Osteoblast (primary cell): Measurements from ENCODE around the gene GGTLC1. TPM values are rescaled to one million over a fixed set of nuclear protein-coding genes. Genes with fewer than 3 reads are reported as not detected.

Source experiments
- DNase-seq: peaks from one replicate; pipeline ENCODE4 v3.0.0; 2011; ENCODE audit warnings: low spot score, mixed read lengths; ENCODE audit not compliant: insufficient read length; ENCODE audit errors: missing footprints
- H2AFZ ChIP-seq: 2 replicates; pipeline ENCODE4 v1.6.0; 2011; ENCODE audit warnings: mild to moderate bottlenecking, low read length
- H3K27ac ChIP-seq: 2 replicates; pipeline ENCODE4 v1.5.1; 2011; ENCODE audit warnings: mild to moderate bottlenecking, low read depth, low read length, moderate library complexity
- H3K27me3 ChIP-seq: 2 replicates; pipeline ENCODE4 v1.6.0; 2012; ENCODE audit warnings: mild to moderate bottlenecking, control low read depth, inconsistent platforms, low read length, moderate library complexity; ENCODE audit not compliant: insufficient read depth
- H3K36me3 ChIP-seq: 2 replicates; pipeline ENCODE4 v1.5.1; 2011; ENCODE audit warnings: mild to moderate bottlenecking, low read length, control low read depth, moderate library complexity; ENCODE audit not compliant: insufficient read depth
- H3K4me1 ChIP-seq: 2 replicates; pipeline ENCODE4 v1.5.1; 2011; ENCODE audit warnings: mild to moderate bottlenecking, low read length, control low read depth, moderate library complexity; ENCODE audit not compliant: insufficient read depth
- H3K4me2 ChIP-seq: 2 replicates; pipeline ENCODE4 v1.6.0; 2011; ENCODE audit warnings: mild to moderate bottlenecking, low read length; ENCODE audit not compliant: insufficient read depth
- H3K4me3 ChIP-seq: fragments of 200-600 bp; sonication (generic); 3 replicates; pipeline ENCODE4 v1.5.1; 2012; ENCODE audit warnings: mild to moderate bottlenecking, low read length, inconsistent platforms; ENCODE audit not compliant: insufficient read depth
- H3K79me2 ChIP-seq: 2 replicates; pipeline ENCODE4 v1.6.0; 2012; ENCODE audit warnings: mild to moderate bottlenecking, low read length, control low read depth, inconsistent platforms; ENCODE audit not compliant: insufficient read depth
- H3K9me3 ChIP-seq: 2 replicates; pipeline ENCODE4 v1.5.1; 2011; ENCODE audit warnings: low read depth, low read length, control low read depth
- H4K20me1 ChIP-seq: 2 replicates; pipeline ENCODE4 v1.6.0; 2012; ENCODE audit warnings: mild to moderate bottlenecking, low read length, control low read depth; ENCODE audit not compliant: insufficient read depth
- total RNA-seq: library from RNA; depleted of rRNA; stranded (reverse); fragments of >200 nt; gene quantifications from 2 replicates; pipeline ENCODE4 v1.2.3, GENCODE V29; 2012
- TF ChIP-seq, protein P1 (sequence below): IDR thresholded peaks from 2 replicates; pipeline ENCODE4 v1.5.1; 2011; ENCODE audit warnings: mild to moderate bottlenecking, low read depth, low read length, moderate library complexity; ENCODE audit errors: extremely low read depth

Gene GGTLC1
- not detected in 2 replicates for total RNA-seq

DNA sequence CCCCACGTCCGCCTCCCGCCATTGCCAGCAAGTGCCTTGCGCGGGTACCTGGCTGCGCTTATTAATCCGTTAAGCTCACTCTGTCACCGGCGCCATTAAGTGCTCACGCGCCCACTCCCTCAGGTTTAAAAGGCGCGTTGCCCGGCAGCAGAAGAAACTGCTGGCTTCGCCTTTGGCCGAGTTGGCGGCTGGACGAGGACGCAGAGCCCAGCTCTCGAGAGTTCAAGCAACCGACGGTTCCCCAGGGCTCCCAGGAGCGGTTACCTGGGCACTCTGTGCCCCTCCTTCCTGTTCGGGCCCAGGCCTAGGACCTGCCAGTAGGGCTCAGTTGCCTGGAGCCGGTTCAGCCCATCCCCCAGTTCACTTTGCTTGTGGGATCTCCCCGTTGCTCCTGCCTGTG is at the start of gene GGTLC1:
Gene GGTLC1 (minus strand): TSS at position 219 of the 400 bp plus-strand sequence. CDS start 2,168 bp downstream, outside the sequence.
- Histone ChIP-seq H3K27ac (no peak within 1 kb of the TSS), H3K79me2 (no peaks in the 10 kb centered on the region), H3K27me3 (no peaks in the 10 kb centered on the region), H3K4me3 (no peak within 1 kb of the TSS), H2AFZ (no peak within 1 kb of the TSS), H3K4me1 (no peaks in the 10 kb centered on the region), H4K20me1 (no peaks in the 10 kb centered on the region), H3K9me3 (no peaks in the 10 kb centered on the region), H3K36me3 (no peaks in the 10 kb centered on the region), H3K4me2 (no peak within 1 kb of the TSS)
- DNase-seq, result no peak
- TF ChIP-seq, protein P1, sequence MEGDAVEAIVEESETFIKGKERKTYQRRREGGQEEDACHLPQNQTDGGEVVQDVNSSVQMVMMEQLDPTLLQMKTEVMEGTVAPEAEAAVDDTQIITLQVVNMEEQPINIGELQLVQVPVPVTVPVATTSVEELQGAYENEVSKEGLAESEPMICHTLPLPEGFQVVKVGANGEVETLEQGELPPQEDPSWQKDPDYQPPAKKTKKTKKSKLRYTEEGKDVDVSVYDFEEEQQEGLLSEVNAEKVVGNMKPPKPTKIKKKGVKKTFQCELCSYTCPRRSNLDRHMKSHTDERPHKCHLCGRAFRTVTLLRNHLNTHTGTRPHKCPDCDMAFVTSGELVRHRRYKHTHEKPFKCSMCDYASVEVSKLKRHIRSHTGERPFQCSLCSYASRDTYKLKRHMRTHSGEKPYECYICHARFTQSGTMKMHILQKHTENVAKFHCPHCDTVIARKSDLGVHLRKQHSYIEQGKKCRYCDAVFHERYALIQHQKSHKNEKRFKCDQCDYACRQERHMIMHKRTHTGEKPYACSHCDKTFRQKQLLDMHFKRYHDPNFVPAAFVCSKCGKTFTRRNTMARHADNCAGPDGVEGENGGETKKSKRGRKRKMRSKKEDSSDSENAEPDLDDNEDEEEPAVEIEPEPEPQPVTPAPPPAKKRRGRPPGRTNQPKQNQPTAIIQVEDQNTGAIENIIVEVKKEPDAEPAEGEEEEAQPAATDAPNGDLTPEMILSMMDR, result no peak

DNA sequence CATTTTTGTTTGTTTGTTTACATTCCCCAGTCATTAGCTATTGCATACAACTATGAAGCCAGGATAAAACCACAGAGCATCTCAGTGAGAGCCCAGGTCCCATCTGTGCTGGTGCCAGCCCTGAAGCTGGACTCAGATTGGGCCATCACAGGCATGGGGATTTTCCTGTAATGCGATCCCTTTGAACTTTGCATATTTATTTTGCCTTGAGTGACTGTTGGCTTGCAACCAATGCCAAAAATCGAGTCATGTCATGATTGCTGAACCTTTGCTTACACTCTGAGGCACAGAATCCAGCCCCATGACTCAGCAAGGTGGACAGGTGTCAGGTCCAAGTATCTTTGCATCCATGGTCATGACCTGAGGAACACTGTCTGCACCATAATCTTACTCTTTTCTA is 46.2 kb upstream of the GGTLC1 start:
- Histone ChIP-seq H2AFZ (no peak overlapping the region), H3K9me3 (no peaks in the 10 kb centered on the region), H4K20me1 (no peaks in the 10 kb centered on the region), H3K79me2 (no peaks in the 10 kb centered on the region), H3K27me3 (no peaks in the 10 kb centered on the region), H3K4me1 (no peaks in the 10 kb centered on the region), H3K4me3 (no peak overlapping the region), H3K4me2 (no peak overlapping the region), H3K36me3 (no peaks in the 10 kb centered on the region), H3K27ac (no peak overlapping the region)
- TF ChIP-seq, protein P1, result no peak
- no peak for DNase-seq

DNA sequence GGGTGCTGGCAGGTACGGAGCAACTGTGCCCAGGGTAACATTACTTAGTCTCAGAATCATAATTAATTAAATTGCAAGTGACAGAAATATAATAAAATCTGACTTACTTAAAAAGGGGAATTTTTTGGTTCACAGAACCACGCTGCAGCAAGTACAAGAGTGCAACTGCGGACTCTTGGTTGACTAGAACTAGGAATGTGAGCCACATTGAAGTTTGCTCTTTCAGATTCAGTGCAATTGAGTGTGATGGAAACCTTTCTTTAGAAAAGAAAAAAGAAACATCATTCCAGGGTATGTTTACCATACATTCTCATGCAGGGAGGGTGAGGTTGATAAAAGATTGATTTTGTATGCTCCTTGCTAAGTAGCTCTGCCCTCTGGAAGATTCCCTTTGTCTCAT is 45.0 kb upstream of the GGTLC1 start:
- TF ChIP-seq, protein P1, result no peak
- no peaks in the 10 kb centered on the region for H3K9me3 ChIP-seq
- no peak for DNase-seq

DNA sequence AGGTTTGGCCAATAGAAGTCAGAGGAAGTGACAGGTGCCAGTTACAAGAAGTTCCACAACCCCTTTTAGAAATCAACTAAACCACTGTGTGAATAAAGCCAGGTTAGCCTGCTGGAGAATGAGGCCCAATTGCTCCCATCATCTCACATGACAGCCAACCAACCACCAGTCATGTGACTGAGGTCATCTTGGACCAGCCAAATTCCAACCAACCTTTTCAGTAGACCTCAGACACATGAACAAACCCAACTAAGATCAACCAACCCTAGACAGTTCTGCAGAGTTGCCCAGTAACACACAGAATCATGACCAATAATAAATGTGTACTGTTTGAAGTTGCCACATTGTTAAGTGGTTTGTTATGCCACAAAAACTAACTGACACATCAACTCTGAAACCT is 44.6 kb upstream of the GGTLC1 start:
- DNase-seq, result no peak
- H3K9me3 ChIP-seq, result no peaks in the 10 kb centered on the region
- no peak overlapping the region for H3K4me2 ChIP-seq
- no peaks in the 10 kb centered on the region for H3K4me1 ChIP-seq
- no peaks in the 10 kb centered on the region for H3K79me2 ChIP-seq
- H3K27ac ChIP-seq, result no peak overlapping the region
- H3K36me3 ChIP-seq, result no peaks in the 10 kb centered on the region
- H3K4me3 ChIP-seq, result no peak overlapping the region
- TF ChIP-seq, protein P1, result no peak
- no peaks in the 10 kb centered on the region for H4K20me1 ChIP-seq
- H2AFZ ChIP-seq, result no peak overlapping the region
- no peaks in the 10 kb centered on the region for H3K27me3 ChIP-seq

More for the DNA sequence above, 45.0 kb upstream of the GGTLC1 start:
- Histone ChIP-seq H3K36me3 (no peaks in the 10 kb centered on the region), H3K4me1 (no peaks in the 10 kb centered on the region), H3K4me2 (no peak overlapping the region), H3K27me3 (no peaks in the 10 kb centered on the region), H4K20me1 (no peaks in the 10 kb centered on the region), H3K27ac (no peak overlapping the region), H3K79me2 (no peaks in the 10 kb centered on the region), H2AFZ (no peak overlapping the region), H3K4me3 (no peak overlapping the region)
